GM10266 (cell line): ENCODE data around the gene MAP3K3.

ENCODE experiments used
- DNase-seq: peaks from one replicate; pipeline ENCODE4 v3.0.0; 2012; ENCODE audit errors: extremely low spot score
- CTCF ChIP-seq: IDR thresholded peaks from 2 replicates; pipeline ENCODE4 v1.5.1; 2012; ENCODE audit warnings: mild to moderate bottlenecking, low read depth; ENCODE audit not compliant: control insufficient read depth, insufficient read depth; ENCODE audit errors: missing control alignments

MAP3K3 gene

DNA sequence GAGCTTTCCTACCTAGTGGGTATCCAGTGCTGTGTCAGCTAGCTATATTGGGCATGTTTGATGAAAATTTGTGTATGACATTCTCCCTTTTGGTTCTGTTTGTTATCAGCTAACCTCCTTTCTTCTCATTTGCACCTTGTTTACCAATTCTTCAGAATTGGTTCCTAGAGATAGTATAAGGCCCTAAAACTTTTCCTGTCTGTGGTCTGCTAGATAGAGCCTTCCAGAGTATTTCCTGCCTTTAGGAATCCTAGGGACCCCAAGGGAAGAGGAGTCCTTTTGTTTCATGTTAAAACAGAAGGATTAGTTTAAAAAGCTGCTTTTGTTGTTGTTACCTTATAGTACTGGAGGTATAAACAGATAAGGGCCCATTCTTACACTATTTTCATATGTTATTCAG lies 11.5 kb downstream of the MAP3K3 start:
- no peak for TF ChIP-seq CTCF

GRCh38 chr17:63634163-63634562 lies 11.9 kb downstream of the MAP3K3 start:
- DNase-seq = no peak
- no peak for TF ChIP-seq CTCF

More for the DNA sequence above, 11.5 kb downstream of the MAP3K3 start:
- no peak for DNase-seq

GRCh38 chr17:63634816-63635215 lies 12.6 kb downstream of the MAP3K3 start:
- TF ChIP-seq CTCF = no peak
- DNase-seq = no peak

- no peak for TF ChIP-seq CTCF
- DNase-seq = no peak
These were observed 13.1 kb downstream of the MAP3K3 start for GRCh38 chr17:63635290-63635689.

GRCh38 chr17:63635787-63636186 lies 13.6 kb downstream of the MAP3K3 start:
- DNase-seq = no peak
- no peak for TF ChIP-seq CTCF

- DNase-seq = no peak
- TF ChIP-seq CTCF = no peak
These were observed 16.9 kb downstream of the MAP3K3 start for GRCh38 chr17:63639125-63639524.

GRCh38 chr17:63640038-63640437 lies 17.8 kb downstream of the MAP3K3 start:
- DNase-seq = no peak
- TF ChIP-seq CTCF = no peak
